GM21576 (cell line): Measurements from ENCODE around the gene CNOT4.
A peak's percentile ranks its signal among the peaks of the same experiment; 100 is the strongest.

Experiments used
- ATAC-seq: cut with Tn5 transposase; IDR thresholded peaks from one replicate; pipeline ENCODE4 v1.9.1; 2021; ENCODE audit warnings: mild to moderate bottlenecking, moderate library complexity; ENCODE audit not compliant: unreplicated experiment

CNOT4 gene, protein sequence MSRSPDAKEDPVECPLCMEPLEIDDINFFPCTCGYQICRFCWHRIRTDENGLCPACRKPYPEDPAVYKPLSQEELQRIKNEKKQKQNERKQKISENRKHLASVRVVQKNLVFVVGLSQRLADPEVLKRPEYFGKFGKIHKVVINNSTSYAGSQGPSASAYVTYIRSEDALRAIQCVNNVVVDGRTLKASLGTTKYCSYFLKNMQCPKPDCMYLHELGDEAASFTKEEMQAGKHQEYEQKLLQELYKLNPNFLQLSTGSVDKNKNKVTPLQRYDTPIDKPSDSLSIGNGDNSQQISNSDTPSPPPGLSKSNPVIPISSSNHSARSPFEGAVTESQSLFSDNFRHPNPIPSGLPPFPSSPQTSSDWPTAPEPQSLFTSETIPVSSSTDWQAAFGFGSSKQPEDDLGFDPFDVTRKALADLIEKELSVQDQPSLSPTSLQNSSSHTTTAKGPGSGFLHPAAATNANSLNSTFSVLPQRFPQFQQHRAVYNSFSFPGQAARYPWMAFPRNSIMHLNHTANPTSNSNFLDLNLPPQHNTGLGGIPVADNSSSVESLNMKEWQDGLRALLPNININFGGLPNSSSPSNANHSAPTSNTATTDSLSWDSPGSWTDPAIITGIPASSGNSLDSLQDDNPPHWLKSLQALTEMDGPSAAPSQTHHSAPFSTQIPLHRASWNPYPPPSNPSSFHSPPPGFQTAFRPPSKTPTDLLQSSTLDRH

DNA sequence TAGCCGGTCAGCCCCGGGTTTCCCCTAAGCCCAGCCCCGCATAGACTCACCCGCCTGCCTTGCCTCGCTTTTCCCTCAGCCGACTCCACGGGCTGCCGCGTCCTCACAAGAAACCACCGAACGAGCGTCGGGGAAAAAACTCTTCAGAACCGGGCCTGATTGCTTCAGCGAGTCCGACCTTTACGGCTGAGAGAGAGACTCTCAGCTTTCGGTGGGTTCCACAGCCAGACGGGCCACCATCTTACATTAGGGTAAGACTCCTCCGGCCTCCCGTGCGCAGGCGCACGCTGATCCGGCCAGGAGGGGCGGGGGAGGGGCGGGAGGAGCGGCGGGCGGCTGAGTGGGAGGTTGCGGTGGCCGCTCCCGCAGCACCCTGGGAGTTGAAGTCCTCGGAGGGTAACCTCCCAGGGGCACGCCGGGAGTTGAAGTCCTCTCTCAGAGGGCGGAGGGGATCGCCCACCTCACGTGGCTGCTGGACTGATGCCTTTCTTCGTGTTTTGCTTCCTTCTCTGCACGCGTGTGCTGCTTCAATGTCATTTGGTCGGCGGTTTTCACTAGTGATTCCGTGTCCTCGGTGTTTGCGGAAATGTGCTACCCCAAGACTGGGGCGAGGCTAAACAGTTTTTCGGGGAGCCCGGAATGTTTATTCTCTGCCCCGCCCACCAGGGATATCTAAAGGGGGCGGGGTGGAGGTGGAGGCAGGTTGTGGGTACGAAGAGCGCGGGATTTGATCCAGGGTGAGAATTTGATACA is at the start of gene CNOT4:
Gene CNOT4 (minus strand): TSS at position 264 of the 753 bp plus-strand sequence. CDS start 71,771 bp downstream, outside the sequence.
- ATAC-seq: peak; percentile 95

GRCh38 chr7:135558881-135559280 is 49.0 kb upstream of the CNOT4 start:
- no peak for ATAC-seq

GRCh38 chr7:135558337-135558767 is 48.5 kb upstream of the CNOT4 start:
- peak; percentile 68 for ATAC-seq

- peak; percentile 56 for ATAC-seq
Observed at GRCh38 chr7:135557455-135558336, 47.8 kb upstream of the CNOT4 start, which contains the start of gene NUP205. Gene NUP205 (plus strand): TSS chr7:135557917. CDS start chr7:135557945, 28 bp downstream.

- ATAC-seq: no peak
Observed at GRCh38 chr7:135553346-135553745, 43.4 kb upstream of the CNOT4 start.

DNA sequence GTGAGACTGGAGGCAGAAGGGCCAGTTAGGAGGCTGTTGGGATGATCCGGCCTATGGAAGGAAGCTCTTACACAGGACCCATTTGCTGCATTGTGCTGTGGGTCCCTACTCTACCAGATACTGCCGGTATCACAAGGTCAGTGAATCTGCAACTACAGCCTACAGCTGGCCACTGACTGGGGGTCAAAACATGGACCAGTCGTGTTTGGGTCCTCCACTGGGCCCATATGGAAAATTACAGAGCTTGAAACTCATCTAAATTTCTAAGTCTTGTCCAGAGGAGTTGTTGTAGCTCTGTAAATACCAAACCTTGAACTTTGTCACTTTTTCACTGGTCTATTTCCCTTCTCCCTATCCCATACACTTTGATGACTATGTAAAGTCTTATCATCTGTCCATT is 42.2 kb upstream of the CNOT4 start:
- no peak for ATAC-seq

DNA sequence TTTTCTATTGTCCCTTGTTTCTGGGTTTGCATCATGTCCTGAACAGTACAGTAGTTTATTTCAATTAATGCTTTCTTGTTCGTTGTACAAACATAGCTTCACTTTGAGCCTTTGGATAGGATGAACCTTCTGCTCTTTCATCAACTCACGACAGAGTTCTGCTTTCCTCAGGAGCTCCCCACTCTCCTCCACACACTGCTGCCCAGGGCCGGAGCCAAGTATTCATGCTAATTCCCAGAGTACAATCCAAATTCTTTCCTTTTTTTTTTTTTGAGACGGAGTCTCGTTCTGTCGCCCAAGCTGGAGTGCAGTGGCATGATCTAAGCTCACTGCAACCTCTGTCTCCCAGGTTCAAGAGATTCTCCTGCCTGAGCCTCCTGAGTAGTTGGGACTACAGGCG is 40.3 kb upstream of the CNOT4 start:
- ATAC-seq: no peak

DNA sequence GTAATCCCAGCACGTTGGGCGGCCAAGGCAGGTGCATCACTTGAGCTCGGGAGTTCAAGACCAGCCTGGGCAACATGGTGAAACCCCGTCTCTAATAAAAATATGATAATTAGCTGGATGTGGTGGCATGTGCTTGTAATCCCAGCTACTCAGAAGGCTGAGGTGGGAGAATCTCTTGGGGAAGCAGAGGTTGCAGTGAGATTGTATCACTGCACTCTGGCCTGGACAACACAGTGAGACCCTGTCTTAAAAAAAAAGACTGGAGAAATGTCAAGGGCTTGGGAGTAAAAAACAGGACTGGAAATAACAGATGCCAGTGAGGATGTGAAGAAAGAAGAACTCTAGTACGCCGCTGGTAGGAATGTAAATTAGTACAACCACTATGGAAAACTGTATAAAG is 31.1 kb upstream of the CNOT4 start:
- ATAC-seq: no peak

DNA sequence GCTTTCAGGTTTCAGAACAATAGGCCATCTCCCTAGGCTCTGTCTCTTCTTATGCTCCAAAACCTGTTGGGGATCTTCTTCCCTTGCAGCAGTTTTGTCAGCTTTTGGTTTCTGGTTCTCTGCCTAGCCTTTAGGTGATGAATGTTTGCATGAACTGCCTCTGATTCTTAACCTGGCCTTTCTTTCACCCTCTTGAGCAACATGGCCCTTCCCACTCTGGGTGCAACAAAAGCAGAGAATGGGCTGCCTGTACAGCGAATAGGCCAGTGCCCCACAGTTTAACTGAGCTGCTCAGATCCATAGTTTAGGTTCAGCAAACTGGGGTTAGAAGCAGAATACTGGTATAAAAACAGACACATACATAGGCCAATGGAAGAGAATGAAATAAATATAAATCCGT is 29.7 kb upstream of the CNOT4 start:
- ATAC-seq: no peak

GRCh38 chr7:135538376-135538775 is 28.5 kb upstream of the CNOT4 start:
- no peak for ATAC-seq

DNA sequence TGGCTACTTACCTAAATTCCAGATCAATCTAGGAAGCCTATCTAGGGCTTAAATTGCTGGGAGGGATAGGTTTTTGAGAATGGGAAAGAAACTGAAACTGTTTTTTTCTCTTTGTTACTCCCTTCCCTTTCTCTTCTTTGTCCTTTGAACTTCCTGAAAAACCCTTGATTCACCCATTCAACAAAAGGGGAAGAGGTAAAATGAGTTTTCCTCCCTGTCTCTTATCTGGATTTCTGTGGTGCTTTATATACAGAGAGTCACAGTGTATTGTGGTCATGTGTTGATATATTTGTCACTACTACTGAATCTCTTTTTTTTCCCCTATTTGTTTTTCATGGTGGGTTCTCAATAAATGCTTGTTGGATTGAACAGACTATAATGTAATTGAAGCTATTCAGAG is 28.0 kb upstream of the CNOT4 start:
- no peak for ATAC-seq

GRCh38 chr7:135537453-135537852 is 27.6 kb upstream of the CNOT4 start:
- ATAC-seq: no peak

DNA sequence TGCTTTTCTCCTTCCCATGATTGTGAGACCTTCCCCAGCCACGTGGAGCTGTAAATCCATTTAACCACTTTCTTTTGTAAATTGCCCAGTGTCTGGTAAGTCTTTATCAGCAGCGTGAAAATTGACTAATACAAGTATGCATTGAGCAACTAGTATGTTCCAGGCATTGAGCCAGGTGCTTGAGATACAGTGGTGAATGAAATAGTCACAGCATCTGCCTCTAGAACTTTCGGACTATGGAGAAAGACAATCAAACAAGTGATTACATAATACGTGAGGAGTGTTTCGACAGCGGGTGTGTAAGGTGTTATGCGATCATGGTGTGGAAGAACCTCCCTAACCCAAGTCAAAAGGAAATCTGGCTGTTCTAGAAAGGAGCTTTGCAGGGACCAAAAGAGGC is 26.2 kb upstream of the CNOT4 start:
- no peak for ATAC-seq

GRCh38 chr7:135527025-135527424 is 17.1 kb upstream of the CNOT4 start:
- no peak for ATAC-seq

- no peak for ATAC-seq
Observed at GRCh38 chr7:135525426-135525825, 15.5 kb upstream of the CNOT4 start.

GRCh38 chr7:135523146-135523545 is 13.2 kb upstream of the CNOT4 start:
- no peak for ATAC-seq

DNA sequence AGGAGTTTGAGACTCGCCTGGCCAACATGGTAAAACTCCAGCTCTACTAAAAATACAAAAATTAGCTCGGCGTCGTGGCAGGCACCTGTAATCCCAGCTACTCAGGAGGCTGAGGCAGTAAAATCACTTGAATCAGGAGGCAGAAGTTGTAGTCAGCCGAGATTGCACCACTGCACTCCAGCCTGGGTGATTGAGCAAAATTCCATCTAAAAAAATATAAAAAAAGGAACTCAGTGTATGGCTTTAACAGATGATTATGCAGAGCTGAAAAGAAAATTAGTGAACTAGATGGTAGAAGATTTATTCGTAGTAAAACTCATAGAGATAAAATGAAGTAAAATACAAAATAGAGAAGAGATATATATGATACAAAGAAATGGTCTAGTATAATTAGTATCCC is 12.6 kb upstream of the CNOT4 start:
- no peak for ATAC-seq

- ATAC-seq: no peak
Observed at GRCh38 chr7:135519871-135520270, 10.0 kb upstream of the CNOT4 start.

DNA sequence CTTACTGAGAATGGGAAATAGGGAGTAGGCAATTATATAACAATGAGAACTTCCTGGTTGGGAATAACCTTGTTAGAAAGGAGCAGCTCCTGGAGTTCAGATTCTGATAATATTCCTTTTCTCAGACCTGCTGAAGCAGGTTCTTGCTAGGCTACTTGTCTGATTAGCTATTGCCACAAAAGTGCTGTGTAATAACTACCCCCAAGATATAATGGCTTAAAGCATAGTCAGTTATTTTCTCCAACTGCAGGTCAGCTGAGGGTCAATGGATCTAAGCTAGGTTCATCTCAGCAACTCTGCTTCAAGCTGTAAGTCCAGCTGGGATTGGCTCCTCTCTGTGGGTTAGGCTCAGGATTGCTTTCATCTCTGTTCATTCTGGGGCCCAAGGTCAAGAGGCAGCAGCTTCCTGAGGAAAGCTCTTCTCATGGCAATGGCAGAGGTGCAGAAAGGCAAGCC is 9.4 kb upstream of the CNOT4 start:
- no peak for ATAC-seq

- no peak for ATAC-seq
Observed at GRCh38 chr7:135518748-135519147, 8.8 kb upstream of the CNOT4 start.
